Measurements from ENCODE around the gene FGF9.

FGF9 gene

DNA sequence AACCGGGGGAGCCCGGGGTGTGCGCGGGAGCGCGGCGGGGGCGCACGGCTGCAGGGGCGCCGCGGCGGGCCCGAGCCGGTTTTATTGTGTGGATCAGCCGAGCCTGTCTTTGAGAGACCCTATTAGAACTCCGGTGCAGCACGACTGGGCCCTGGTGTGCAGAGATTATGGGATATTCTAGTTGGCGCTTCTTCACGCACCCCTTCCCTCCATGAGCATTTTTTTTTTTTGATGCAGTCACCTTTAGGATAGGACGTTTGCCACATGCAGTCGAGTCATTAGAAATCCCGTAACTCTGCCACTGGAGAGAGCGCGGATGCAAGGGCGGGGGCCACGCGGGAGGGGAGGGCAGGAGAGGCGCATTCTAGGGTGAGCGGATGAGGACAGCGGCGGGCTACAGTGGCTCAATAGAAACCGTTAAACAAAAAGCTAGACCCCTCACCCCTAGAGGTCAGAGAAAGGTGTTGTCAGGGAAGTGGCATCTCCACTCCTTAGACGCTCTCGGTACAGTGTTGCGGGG is 3.7 kb downstream of the FGF9 start:
- no peak for DNase-seq (ENCODE audit: low read depth in 2 of 2)

- no peak for DNase-seq (ENCODE audit: low read depth in 2 of 2)
Observed at GRCh38 chr13:21675095-21675991, 4.5 kb downstream of the FGF9 start.

- DNase-seq (ENCODE audit: low read depth in 2 of 2) = no peak
Observed at GRCh38 chr13:21676611-21677021, 5.7 kb downstream of the FGF9 start.

DNA sequence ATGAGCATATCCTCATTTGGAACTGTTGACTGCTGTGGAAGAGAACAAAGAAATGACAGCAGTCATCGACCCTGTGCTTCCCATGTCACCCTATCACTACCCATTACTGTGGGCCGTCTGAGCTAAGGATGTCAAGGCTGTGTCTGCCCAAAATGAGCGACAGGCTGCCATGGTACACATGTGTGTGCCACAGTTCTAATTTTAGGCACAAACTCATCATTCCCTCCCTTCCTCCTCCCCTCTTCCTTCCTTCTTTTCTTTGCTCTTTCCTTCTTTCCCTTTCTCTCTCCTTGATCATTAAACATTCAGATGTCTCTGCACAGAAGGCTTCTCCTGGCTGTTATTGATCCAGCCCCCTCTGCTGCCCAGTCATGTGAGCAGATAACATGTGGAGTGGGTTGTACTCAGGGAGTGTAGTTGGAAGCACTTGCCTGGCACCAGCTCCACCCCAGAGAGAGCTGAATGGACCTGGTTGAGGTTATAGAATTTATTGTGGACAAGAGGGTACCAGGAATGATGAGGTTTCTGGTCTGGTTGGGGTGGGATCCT is 6.3 kb downstream of the FGF9 start:
- no peak for DNase-seq (ENCODE audit: low read depth in 2 of 2)

- no peak for DNase-seq (ENCODE audit: low read depth in 2 of 2)
Observed at GRCh38 chr13:21683034-21683733, 12.3 kb downstream of the FGF9 start.

DNA sequence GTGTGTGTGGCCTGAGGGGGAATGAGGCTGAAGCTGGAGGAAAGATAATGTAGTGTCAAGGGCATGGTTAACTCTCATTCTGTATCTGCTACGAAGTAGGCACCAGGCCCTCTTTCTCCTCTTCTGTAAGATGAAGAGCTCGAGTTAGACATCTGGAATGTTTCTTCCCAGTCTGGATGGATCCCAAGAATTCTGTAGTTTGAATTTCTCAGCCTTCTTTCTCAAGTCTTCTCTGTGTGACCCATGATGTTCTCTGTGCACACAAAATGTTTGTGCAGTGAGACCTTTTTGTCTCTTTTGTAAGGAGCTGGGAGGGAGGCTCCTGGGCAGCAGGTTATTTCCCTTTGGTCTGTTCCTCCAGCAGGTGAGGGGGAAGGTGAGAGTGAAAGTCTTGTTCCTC is 13.7 kb downstream of the FGF9 start:
- no peak for DNase-seq (ENCODE audit: low read depth in 2 of 2)

- DNase-seq (ENCODE audit: low read depth in 2 of 2) = no peak
Observed at GRCh38 chr13:21685485-21686064, 14.7 kb downstream of the FGF9 start.

DNA sequence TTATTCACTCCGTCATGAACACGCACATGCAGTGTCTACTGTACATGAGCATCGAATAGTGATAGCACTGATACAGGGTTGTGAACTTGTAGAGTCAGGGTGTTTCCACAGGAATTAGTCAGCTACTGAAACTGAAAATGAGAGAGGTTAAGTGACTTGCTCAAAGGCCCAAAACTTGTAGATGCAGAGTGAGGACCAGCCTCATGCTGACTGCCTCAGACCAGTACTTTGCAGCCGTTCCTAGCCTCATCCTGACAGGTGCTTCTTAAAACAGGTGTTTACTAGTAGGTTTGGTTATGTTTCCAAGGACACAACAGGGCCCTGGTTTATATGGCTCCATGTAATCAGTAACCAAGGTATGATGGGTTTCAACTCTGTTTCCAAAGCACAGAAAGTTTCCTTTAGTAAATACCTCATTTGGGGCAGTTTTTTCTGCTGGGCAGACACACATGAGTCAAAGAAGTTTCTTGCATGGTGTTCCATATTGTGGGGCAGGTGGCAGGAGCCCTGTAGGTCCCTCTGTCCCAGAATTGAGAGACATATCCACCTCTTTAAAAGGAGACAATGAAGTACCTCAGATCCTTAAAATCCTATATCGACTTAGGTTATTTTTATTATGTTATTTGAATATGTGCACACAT is 16.0 kb downstream of the FGF9 start:
- no peak for DNase-seq (ENCODE audit: low read depth in 2 of 2)

DNA sequence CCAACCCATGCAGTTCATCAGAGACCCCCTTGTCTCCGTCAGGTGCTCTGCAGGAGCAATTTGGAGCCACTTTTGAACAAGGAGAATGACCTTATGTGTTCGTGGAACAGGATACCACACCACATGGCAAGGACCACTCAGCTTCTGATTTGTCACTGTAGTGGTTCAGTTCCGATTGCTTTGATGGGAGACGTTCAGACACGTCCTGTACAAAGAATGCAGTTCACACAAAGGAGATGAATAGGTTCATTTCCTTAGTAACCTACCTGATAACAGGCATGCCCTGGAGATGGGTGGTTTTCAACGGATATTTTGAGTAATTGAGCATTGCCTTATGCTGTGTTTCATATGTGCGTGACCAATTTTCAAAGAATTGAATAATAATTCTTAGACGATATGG is 17.2 kb downstream of the FGF9 start:
- DNase-seq (ENCODE audit: low read depth in 2 of 2) = no peak

DNA sequence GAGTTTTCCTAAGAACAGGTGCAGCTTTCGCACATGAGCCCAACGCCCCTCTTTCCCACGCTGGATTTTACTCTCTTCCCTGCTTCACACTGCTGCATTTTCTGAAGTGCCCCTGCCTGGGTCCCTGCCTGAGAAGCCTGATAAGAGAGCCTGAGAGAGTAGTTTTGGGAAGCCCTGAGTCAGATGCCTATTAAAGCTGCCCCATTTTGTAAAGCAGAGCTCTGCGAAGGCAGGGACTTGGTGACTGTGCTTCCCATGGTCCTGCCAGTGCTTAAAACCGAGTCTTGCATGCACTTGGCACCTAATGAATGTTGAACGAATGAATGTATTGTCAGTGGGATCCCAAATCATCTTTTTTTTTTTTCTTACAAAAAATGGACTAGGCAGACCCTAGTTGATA is 18.2 kb downstream of the FGF9 start:
- no peak for DNase-seq (ENCODE audit: low read depth in 2 of 2)

GRCh38 chr13:21690955-21691354 is 20.1 kb downstream of the FGF9 start:
- DNase-seq (ENCODE audit: low read depth in 2 of 2) = no peak

DNA sequence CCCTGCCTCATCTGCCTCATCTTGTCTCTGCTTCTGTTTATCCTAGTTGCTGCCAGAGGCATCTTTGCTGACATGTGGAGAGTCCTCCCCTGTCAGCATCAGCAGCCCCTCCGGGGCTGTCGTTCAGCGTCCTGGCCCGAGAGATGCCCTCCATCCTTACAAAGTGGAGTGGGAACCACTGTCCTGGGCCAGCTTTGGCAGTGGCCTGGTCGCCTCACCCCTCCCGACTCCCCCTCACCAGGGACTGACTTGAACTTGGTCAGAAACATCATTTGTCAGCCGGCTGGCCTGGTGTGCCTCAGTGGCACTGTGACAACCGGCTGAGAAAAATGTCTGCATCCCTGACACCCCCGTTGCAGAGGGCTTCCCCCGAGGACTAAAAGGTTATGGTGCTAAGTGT is 20.6 kb downstream of the FGF9 start:
- DNase-seq (ENCODE audit: low read depth in 2 of 2) = no peak

- DNase-seq (ENCODE audit: low read depth in 2 of 2) = no peak
Observed at GRCh38 chr13:21691928-21692327, 21.1 kb downstream of the FGF9 start.

DNA sequence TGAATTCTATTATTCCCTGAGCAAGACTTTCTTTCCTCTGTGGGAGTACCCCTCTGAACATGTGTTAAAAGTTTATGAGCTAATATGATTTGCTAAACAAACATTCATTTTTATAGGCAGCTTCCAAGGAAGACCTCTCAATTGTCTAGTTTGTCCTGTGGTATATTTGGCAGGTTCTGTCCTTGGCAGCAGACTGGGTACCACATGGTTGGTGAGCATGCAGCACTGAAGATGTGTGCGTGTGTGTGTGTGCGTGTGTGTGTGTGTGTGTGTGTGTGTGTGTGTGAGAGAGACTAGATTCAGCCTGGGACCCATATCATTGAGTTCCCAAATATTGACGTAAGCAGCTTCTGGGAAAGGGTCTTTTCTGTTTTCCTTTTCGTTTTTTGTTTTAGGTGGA is 24.0 kb downstream of the FGF9 start:
- DNase-seq (ENCODE audit: low read depth in 2 of 2) = no peak

DNA sequence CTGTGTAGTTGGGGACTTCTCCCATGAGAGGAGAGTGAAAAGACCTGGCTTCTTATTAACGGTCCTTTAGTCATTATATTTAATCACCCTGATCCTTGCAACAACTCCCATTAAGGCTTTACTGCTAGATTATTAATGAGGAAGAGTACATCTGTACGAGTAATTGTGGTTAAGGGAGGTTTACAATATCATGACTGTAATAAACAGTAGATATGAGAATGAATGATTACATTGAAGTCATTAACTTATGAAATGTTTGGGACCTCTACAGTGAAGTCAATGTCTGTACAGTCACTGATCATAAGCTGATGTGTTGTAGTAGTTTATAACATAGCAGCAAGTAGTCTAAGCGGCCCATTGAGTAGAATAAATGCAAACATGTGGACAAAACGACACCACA is 24.7 kb downstream of the FGF9 start:
- no peak for DNase-seq (ENCODE audit: low read depth in 2 of 2)

GRCh38 chr13:21696865-21697448 is 26.1 kb downstream of the FGF9 start:
- no peak for DNase-seq (ENCODE audit: low read depth in 2 of 2)

- DNase-seq (ENCODE audit: low read depth in 2 of 2) = no peak
Observed at GRCh38 chr13:21698817-21699679, 28.2 kb downstream of the FGF9 start.

- DNase-seq (ENCODE audit: low read depth in 2 of 2) = no peak
Observed at GRCh38 chr13:21701460-21701859, 30.6 kb downstream of the FGF9 start.

GRCh38 chr13:21703846-21704245 is 33.0 kb downstream of the FGF9 start:
- no peak for DNase-seq (ENCODE audit: low read depth in 2 of 2)

DNA sequence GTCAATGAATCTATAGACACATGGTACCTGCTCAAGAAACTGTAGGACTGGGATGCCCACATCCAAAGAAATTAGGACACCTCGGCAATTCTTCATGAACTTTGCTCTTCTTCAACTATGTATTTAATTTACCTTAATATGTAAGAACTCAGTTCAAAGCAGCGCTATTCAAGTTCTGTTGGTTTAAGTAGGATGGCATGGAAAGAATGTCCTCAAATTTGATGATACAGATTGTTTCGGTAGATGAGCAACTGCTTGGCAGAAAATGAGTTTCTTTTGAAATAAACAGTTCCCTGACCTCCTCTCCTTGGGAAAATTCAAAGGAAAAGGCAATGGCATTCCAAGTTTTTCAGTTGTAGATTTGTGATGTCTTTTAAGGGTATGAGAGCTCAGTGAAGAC is 36.7 kb downstream of the FGF9 start:
- DNase-seq (ENCODE audit: low read depth in 2 of 2) = no peak

All from stimulated activated CD4-positive, alpha-beta T cell treated with anti-CD3 and anti-CD28 coated beads, Interleukin-4, amount 100 ng/mL, for 48 hours (primary cell).